H9 (cell line): ENCODE results near the gene PREX1. TPM values are rescaled to one million over a fixed set of nuclear protein-coding genes. Genes with fewer than 3 reads are reported as not detected.

ENCODE experiments used
- DNase-seq: peaks from one replicate; pipeline ENCODE4 v3.0.0-alpha.2; 2017
- H2AFZ ChIP-seq: one replicate; pipeline ENCODE4 v1.6.1; 2013; ENCODE audit warnings: mild to moderate bottlenecking, low read length, control low read depth, moderate library complexity
- H2AK5ac ChIP-seq: 2 replicates; pipeline ENCODE4 v1.6.1; 2013; ENCODE audit warnings: low read length, control low read depth, mixed read lengths; ENCODE audit not compliant: insufficient read length
- H2BK120ac ChIP-seq: one replicate; pipeline ENCODE4 v1.6.1; 2013; ENCODE audit warnings: low read depth, mild to moderate bottlenecking, low read length, control low read depth, inconsistent platforms; ENCODE audit not compliant: poor library complexity, severe bottlenecking
- H2BK12ac ChIP-seq: 2 replicates; pipeline ENCODE4 v1.6.1; 2013; ENCODE audit warnings: low read length, control low read depth, mixed read lengths, low read depth; ENCODE audit not compliant: insufficient read length
- H2BK15ac ChIP-seq: 2 replicates; pipeline ENCODE4 v1.6.1; 2013; ENCODE audit warnings: low read depth, low read length, control low read depth
- H2BK20ac ChIP-seq: one replicate; pipeline ENCODE4 v1.6.1; 2013; ENCODE audit warnings: low read depth, mild to moderate bottlenecking, low read length, control low read depth, inconsistent platforms; ENCODE audit not compliant: poor library complexity, severe bottlenecking
- H2BK5ac ChIP-seq: 2 replicates; pipeline ENCODE4 v1.6.1; 2013; ENCODE audit warnings: low read length, control low read depth, mixed read lengths; ENCODE audit not compliant: insufficient read length
- H3K14ac ChIP-seq: 2 replicates; pipeline ENCODE4 v1.6.1; 2013; ENCODE audit warnings: low read length, control low read depth; ENCODE audit not compliant: insufficient read depth
- H3K18ac ChIP-seq: 2 replicates; pipeline ENCODE4 v1.6.1; 2013; ENCODE audit warnings: low read depth, mild to moderate bottlenecking, mixed read lengths, low read length, control low read depth; ENCODE audit not compliant: insufficient read length
- H3K23ac ChIP-seq: 2 replicates; pipeline ENCODE4 v1.6.1; 2013; ENCODE audit warnings: low read length, control low read depth, mixed read lengths, low read depth; ENCODE audit not compliant: insufficient read length
- H3K23me2 ChIP-seq: 2 replicates; pipeline ENCODE4 v1.6.1; 2013; ENCODE audit warnings: low read depth, mild to moderate bottlenecking, mixed read lengths, low read length, control low read depth; ENCODE audit not compliant: insufficient read length, poor library complexity, severe bottlenecking
- H3K27ac ChIP-seq: 2 replicates; pipeline ENCODE4 v1.5.1; 2013; ENCODE audit warnings: low read length, control low read depth, mixed read lengths, low read depth; ENCODE audit not compliant: insufficient read length
- H3K27me3 ChIP-seq: 2 replicates; pipeline ENCODE4 v1.6.1; 2013; ENCODE audit warnings: low read length, control low read depth, inconsistent platforms; ENCODE audit not compliant: insufficient read depth
- H3K4ac ChIP-seq: 2 replicates; pipeline ENCODE4 v1.6.1; 2013; ENCODE audit warnings: low read depth, mild to moderate bottlenecking, control low read depth, inconsistent platforms, low read length, moderate library complexity
- H3K4me1 ChIP-seq: 2 replicates; pipeline ENCODE4 v1.6.1; 2013; ENCODE audit warnings: low read length, control low read depth, inconsistent platforms; ENCODE audit not compliant: insufficient read depth
- H3K4me2 ChIP-seq: 2 replicates; pipeline ENCODE4 v1.6.1; 2013; ENCODE audit warnings: low read length, control low read depth, mixed read lengths; ENCODE audit not compliant: insufficient read length, insufficient read depth
- H3K56ac ChIP-seq: 2 replicates; pipeline ENCODE4 v1.6.1; 2013; ENCODE audit warnings: low read depth, mild to moderate bottlenecking, mixed read lengths, low read length, control low read depth; ENCODE audit not compliant: insufficient read length
- H3K79me1 ChIP-seq: 2 replicates; pipeline ENCODE4 v1.6.1; 2013; ENCODE audit warnings: low read depth, mild to moderate bottlenecking, moderate library complexity, low read length, control low read depth, inconsistent platforms; ENCODE audit not compliant: insufficient read depth, poor library complexity, severe bottlenecking
- H3K79me2 ChIP-seq: 2 replicates; pipeline ENCODE4 v1.6.1; 2013; ENCODE audit warnings: low read length, control low read depth, inconsistent platforms; ENCODE audit not compliant: insufficient read depth
- H3K9ac ChIP-seq: 2 replicates; pipeline ENCODE4 v1.6.1; 2013; ENCODE audit warnings: low read length, control low read depth, mixed read lengths; ENCODE audit not compliant: insufficient read length; ENCODE audit errors: extremely low read depth
- H3K9me3 ChIP-seq: one replicate; pipeline ENCODE4 v1.6.1; 2013; ENCODE audit warnings: low read depth, low read length, inconsistent platforms; ENCODE audit not compliant: control insufficient read depth
- H3T11ph ChIP-seq: one replicate; pipeline ENCODE4 v1.6.1; 2013; ENCODE audit warnings: mild to moderate bottlenecking, low read length, control low read depth, inconsistent platforms
- H4K20me1 ChIP-seq: one replicate; pipeline ENCODE4 v1.6.1; 2013; ENCODE audit not compliant: control insufficient read depth, insufficient read length, insufficient read depth
- H4K5ac ChIP-seq: 2 replicates; pipeline ENCODE4 v1.6.1; 2013; ENCODE audit warnings: low read depth, mild to moderate bottlenecking, mixed read lengths, low read length, control low read depth; ENCODE audit not compliant: insufficient read length
- H4K8ac ChIP-seq: replicated peaks from 2 replicates; pipeline ENCODE4 v1.6.1; 2013; ENCODE audit warnings: low read length, control low read depth, mixed read lengths, low read depth; ENCODE audit not compliant: insufficient read length
- H4K91ac ChIP-seq: 2 replicates; pipeline ENCODE4 v1.6.1; 2013; ENCODE audit warnings: low read depth, mild to moderate bottlenecking, moderate library complexity, mixed read lengths, low read length, control low read depth; ENCODE audit not compliant: insufficient read length
- H3K27ac Mint-ChIP-seq, 3 experiments: 2 replicates in 2 of 3; 3 replicates in 1 of 3; pipeline ENCODE4 v1.8.0; 2020 to 2021; ENCODE audit warnings: mixed read lengths in 3 of 3, mild to moderate bottlenecking in 1 of 3, moderate library complexity in 1 of 3
- H3K27me3 Mint-ChIP-seq: 2 replicates; pipeline ENCODE4 v1.8.0; 2021; ENCODE audit warnings: low read depth, mild to moderate bottlenecking, moderate library complexity, mixed read lengths
- H3K36me3 Mint-ChIP-seq, 3 experiments: 2 replicates in 2 of 3; 3 replicates in 1 of 3; pipeline ENCODE4 v1.8.0; 2020 to 2021; ENCODE audit warnings: low read depth in 3 of 3, mixed read lengths in 3 of 3; ENCODE audit not compliant: insufficient read depth in 1 of 3
- H3K4me1 Mint-ChIP-seq, 2 experiments: 2 replicates each; pipeline ENCODE4 v1.8.0; 2020; ENCODE audit warnings: mixed read lengths in 2 of 2
- H3K4me3 Mint-ChIP-seq, 2 experiments: 2 replicates in 1 of 2; 3 replicates in 1 of 2; pipeline ENCODE4 v1.8.0; 2020 to 2021; ENCODE audit warnings: mild to moderate bottlenecking in 2 of 2, mixed read lengths in 2 of 2, moderate library complexity in 1 of 2
- H3K9me3 Mint-ChIP-seq, 2 experiments: 2 replicates in 1 of 2; 3 replicates in 1 of 2; pipeline ENCODE4 v1.8.0; 2020; ENCODE audit warnings: mild to moderate bottlenecking in 2 of 2, mixed read lengths in 2 of 2, moderate library complexity in 1 of 2
- WGBS: extraction: QIAGEN DNeasy Blood & Tissue Kit; methylation state at CpG from one replicate; pipeline ENCODE4 v1.1.7; 2013; ENCODE audit warnings: missing lambda C conversion rate, low lambda C conversion rate, mixed read lengths; ENCODE audit not compliant: insufficient read length; ENCODE audit errors: extremely low coverage; 5-methylcytosine and 5-hydroxymethylcytosine counted together
- total RNA-seq: library from RNA; stranded (reverse); gene quantifications from 2 replicates; pipeline ENCODE4 v1.2.1, GENCODE V29; 2021
- TF ChIP-seq, protein P1 (sequence below): fragments of 200-600 bp; sonication (generic); conservative IDR thresholded peaks from 3 replicates; pipeline ENCODE4 v1.8.0; 2021; ENCODE audit warnings: antibody characterized with exemption, mild to moderate bottlenecking

PREX1 gene
- total RNA-seq, 1 experiment from 2014 or later: 6.6 TPM

DNA sequence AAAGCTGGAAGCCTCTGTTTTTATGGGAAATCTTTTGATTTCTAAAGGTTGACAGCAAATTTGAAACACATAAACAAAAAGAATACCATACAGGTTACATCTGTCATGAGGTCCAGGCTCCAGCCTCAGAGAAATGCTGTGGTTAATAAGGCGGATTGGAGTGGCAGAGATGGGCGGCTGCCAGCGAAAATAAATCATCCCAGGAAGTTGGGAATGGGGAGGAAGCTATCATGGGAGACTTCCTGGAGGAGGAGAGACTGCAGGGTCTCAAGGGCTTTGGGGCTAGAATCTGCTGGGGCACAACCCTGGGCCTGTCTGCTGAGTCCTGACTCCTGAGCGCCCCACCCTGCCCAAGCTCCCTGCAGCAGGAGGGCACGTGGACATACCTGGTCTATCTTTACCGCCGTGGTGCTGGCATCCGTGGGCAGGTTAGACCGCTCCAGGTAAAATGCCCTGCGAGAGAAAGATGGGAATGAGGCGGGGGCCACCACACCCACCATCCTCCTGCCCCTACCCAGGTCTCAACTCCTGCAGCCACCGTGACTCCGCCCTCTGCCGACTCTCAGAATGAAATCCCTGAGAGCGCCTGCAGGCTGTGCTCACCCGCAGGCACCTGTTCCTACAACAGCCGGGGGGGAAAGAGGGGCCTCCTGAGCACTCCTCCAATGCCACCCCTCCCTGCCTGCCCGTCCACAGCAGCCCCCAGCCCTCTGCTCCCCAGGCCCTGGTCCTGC is 197.3 kb downstream of the PREX1 start:
- Histone ChIP-seq H3K27me3 (no peaks in the 10 kb centered on the region; the same call in 1 of the 2 replicates), H4K20me1 (peaks cover 3% of the 10 kb centered on the region), H3K14ac (no peak overlapping the region; the same call in 1 of the 2 replicates), H4K5ac (no peak overlapping the region), H3K23ac (no peak overlapping the region), H3K4me1 (no peaks in the 10 kb centered on the region), H2BK15ac (no peak overlapping the region), H2BK20ac (no peak overlapping the region), H3K4ac (no peak overlapping the region), H3K9me3 (no peaks in the 10 kb centered on the region), H3K56ac (no peak overlapping the region), H2BK5ac (no peak overlapping the region), H4K8ac (no peak overlapping the region), H4K91ac (no peak overlapping the region), H3K9ac (no peak overlapping the region), H2BK12ac (no peak overlapping the region), H3K4me2 (no peak overlapping the region), H2BK120ac (no peak overlapping the region), H3K27ac (no peak overlapping the region), H3K79me1 (no peaks in the 10 kb centered on the region), H3K79me2 (no peaks in the 10 kb centered on the region), H2AFZ (no peak overlapping the region), H3T11ph (no peak overlapping the region), H3K23me2 (no peaks in the 10 kb centered on the region), H3K18ac (no peak overlapping the region), H2AK5ac (no peak overlapping the region)
- no CpG with 5 or more reads among the region's 18 CpGs for WGBS
- Mint-ChIP-seq H3K4me3 (no peak overlapping the region), H3K4me1 (peaks cover 5 to 10% of the 10 kb centered on the region in 2 experiments), H3K9me3 (no peaks in the 10 kb centered on the region; a peak in 1 of 5 replicates), H3K36me3 (no peaks in the 10 kb centered on the region; a peak in 2 of 7 replicates), H3K27me3 (no peaks in the 10 kb centered on the region), H3K27ac (peak overlapping the region in 1 of 3 experiments; percentile 79; a peak in 1 of 7 replicates)
- TF ChIP-seq, protein P1, sequence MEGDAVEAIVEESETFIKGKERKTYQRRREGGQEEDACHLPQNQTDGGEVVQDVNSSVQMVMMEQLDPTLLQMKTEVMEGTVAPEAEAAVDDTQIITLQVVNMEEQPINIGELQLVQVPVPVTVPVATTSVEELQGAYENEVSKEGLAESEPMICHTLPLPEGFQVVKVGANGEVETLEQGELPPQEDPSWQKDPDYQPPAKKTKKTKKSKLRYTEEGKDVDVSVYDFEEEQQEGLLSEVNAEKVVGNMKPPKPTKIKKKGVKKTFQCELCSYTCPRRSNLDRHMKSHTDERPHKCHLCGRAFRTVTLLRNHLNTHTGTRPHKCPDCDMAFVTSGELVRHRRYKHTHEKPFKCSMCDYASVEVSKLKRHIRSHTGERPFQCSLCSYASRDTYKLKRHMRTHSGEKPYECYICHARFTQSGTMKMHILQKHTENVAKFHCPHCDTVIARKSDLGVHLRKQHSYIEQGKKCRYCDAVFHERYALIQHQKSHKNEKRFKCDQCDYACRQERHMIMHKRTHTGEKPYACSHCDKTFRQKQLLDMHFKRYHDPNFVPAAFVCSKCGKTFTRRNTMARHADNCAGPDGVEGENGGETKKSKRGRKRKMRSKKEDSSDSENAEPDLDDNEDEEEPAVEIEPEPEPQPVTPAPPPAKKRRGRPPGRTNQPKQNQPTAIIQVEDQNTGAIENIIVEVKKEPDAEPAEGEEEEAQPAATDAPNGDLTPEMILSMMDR: peak; percentile 36
- peak; percentile 64 for DNase-seq
